ENCODE data around the gene PELI3.
"Not testable (repeated sequence)": the region's sequence is repeated elsewhere in the genome, so short reads cannot be mapped to it uniquely, and the experiment has no call there.

Gene PELI3

GRCh38 chr11:66462010-66462409 is 4.7 kb upstream of the PELI3 start:
- TF ChIP-seq EZH2 (IDR thresholded peaks at IDR 0.05; ENCODE audit: borderline replicate concordance, low read length) (no peak), CTCF (IDR thresholded peaks at IDR 0.05; ENCODE audit: low read length) (no peak)
- H3K9me3 ChIP-seq (ENCODE audit: low read length): peaks cover 7% of the 10 kb centered on the region
- H3K9me2 ChIP-seq (ENCODE audit: low read depth, low read length): no peaks in the 10 kb centered on the region
- no peaks in the 10 kb centered on the region for H3F3A ChIP-seq (ENCODE audit: insufficient read depth, low read length)
- no peaks in the 10 kb centered on the region for H3K27me3 ChIP-seq (ENCODE audit: insufficient read depth, low read length)
- no peak overlapping the region for H2AFZ ChIP-seq (ENCODE audit: low read length)
- no peaks in the 10 kb centered on the region; the same call in 1 of the 2 replicates for H3K36me3 ChIP-seq (ENCODE audit: insufficient read depth, low read length)
- peaks cover 27% of the 10 kb centered on the region for H3K4me1 ChIP-seq (ENCODE audit: insufficient read depth, low read length, severe bottlenecking)
- H4K20me1 ChIP-seq (ENCODE audit: insufficient read depth, low read length): no peaks in the 10 kb centered on the region
- H3K79me2 ChIP-seq (ENCODE audit: insufficient read depth, low read length): no peaks in the 10 kb centered on the region
- no peak overlapping the region for H3K4me2 ChIP-seq (ENCODE audit: low read length)
- H3K9ac ChIP-seq (ENCODE audit: low read length): no peak overlapping the region
- no peak overlapping the region for H3K4me3 ChIP-seq (ENCODE audit: low read depth, low read length, poor library complexity, severe bottlenecking)
- H3K27ac ChIP-seq (ENCODE audit: low read depth, low read length, poor library complexity, severe bottlenecking): no peak overlapping the region

- Histone ChIP-seq H3K9ac (ENCODE audit: low read length) (no peak overlapping the region), H3K4me3 (ENCODE audit: low read depth, low read length, poor library complexity, severe bottlenecking) (no peak overlapping the region), H3K9me3 (ENCODE audit: low read length) (peaks cover 7% of the 10 kb centered on the region), H3K4me1 (ENCODE audit: insufficient read depth, low read length, severe bottlenecking) (peaks cover 30% of the 10 kb centered on the region), H3K27me3 (ENCODE audit: insufficient read depth, low read length) (no peaks in the 10 kb centered on the region), H2AFZ (ENCODE audit: low read length) (no peak overlapping the region), H3K79me2 (ENCODE audit: insufficient read depth, low read length) (no peaks in the 10 kb centered on the region), H3F3A (ENCODE audit: insufficient read depth, low read length) (no peaks in the 10 kb centered on the region), H4K20me1 (ENCODE audit: insufficient read depth, low read length) (no peaks in the 10 kb centered on the region), H3K36me3 (ENCODE audit: insufficient read depth, low read length) (no peaks in the 10 kb centered on the region; the same call in 1 of the 2 replicates), H3K9me2 (ENCODE audit: low read depth, low read length) (no peaks in the 10 kb centered on the region), H3K27ac (ENCODE audit: low read depth, low read length, poor library complexity, severe bottlenecking) (no peak overlapping the region), H3K4me2 (ENCODE audit: low read length) (no peak overlapping the region)
- TF ChIP-seq EZH2 (IDR thresholded peaks at IDR 0.05; ENCODE audit: borderline replicate concordance, low read length): no peak
- TF ChIP-seq CTCF (IDR thresholded peaks at IDR 0.05; ENCODE audit: low read length): no peak
These were observed 3.8 kb upstream of the PELI3 start for GRCh38 chr11:66462911-66463310.

GRCh38 chr11:66464116-66464515 is 2.6 kb upstream of the PELI3 start:
- not testable (repeated sequence) for H4K20me1 ChIP-seq (ENCODE audit: insufficient read depth, low read length); H3K9me3 ChIP-seq (ENCODE audit: low read length); H2AFZ ChIP-seq (ENCODE audit: low read length); H3K36me3 ChIP-seq (ENCODE audit: insufficient read depth, low read length); H3K27me3 ChIP-seq (ENCODE audit: insufficient read depth, low read length); H3K27ac ChIP-seq (ENCODE audit: low read depth, low read length, poor library complexity, severe bottlenecking); H3K79me2 ChIP-seq (ENCODE audit: insufficient read depth, low read length); H3K9me2 ChIP-seq (ENCODE audit: low read depth, low read length); H3K4me3 ChIP-seq (ENCODE audit: low read depth, low read length, poor library complexity, severe bottlenecking); H3K4me2 ChIP-seq (ENCODE audit: low read length); H3K9ac ChIP-seq (ENCODE audit: low read length); H3F3A ChIP-seq (ENCODE audit: insufficient read depth, low read length)
- peaks cover 28% of the 10 kb centered on the region for H3K4me1 ChIP-seq (ENCODE audit: insufficient read depth, low read length, severe bottlenecking)

GRCh38 chr11:66464916-66465315 is 1.8 kb upstream of the PELI3 start:
- Histone ChIP-seq H3K36me3 (ENCODE audit: insufficient read depth, low read length) (no peaks in the 10 kb centered on the region; the same call in 1 of the 2 replicates), H3F3A (ENCODE audit: insufficient read depth, low read length) (no peaks in the 10 kb centered on the region), H3K27ac (ENCODE audit: low read depth, low read length, poor library complexity, severe bottlenecking) (no peak overlapping the region), H3K9ac (ENCODE audit: low read length) (no peak overlapping the region), H3K4me2 (ENCODE audit: low read length) (no peak overlapping the region), H4K20me1 (ENCODE audit: insufficient read depth, low read length) (no peaks in the 10 kb centered on the region), H3K9me3 (ENCODE audit: low read length) (peaks cover 7% of the 10 kb centered on the region), H3K79me2 (ENCODE audit: insufficient read depth, low read length) (no peaks in the 10 kb centered on the region), H2AFZ (ENCODE audit: low read length) (no peak overlapping the region), H3K27me3 (ENCODE audit: insufficient read depth, low read length) (no peaks in the 10 kb centered on the region), H3K9me2 (ENCODE audit: low read depth, low read length) (no peaks in the 10 kb centered on the region), H3K4me3 (ENCODE audit: low read depth, low read length, poor library complexity, severe bottlenecking) (no peak overlapping the region), H3K4me1 (ENCODE audit: insufficient read depth, low read length, severe bottlenecking) (peaks cover 24% of the 10 kb centered on the region)
- no peak for TF ChIP-seq EZH2 (IDR thresholded peaks at IDR 0.05; ENCODE audit: borderline replicate concordance, low read length)
- no peak for TF ChIP-seq CTCF (IDR thresholded peaks at IDR 0.05; ENCODE audit: low read length)

Measured in OCI-LY1 (cell line).